ENCODE results near the gene KIR2DL4.
A peak's percentile ranks its signal among the peaks of the same experiment; 100 is the strongest.
"Not testable (repeated sequence)": the region's sequence is repeated elsewhere in the genome, so short reads cannot be mapped to it uniquely, and the experiment has no call there.

KIR2DL4 gene

DNA sequence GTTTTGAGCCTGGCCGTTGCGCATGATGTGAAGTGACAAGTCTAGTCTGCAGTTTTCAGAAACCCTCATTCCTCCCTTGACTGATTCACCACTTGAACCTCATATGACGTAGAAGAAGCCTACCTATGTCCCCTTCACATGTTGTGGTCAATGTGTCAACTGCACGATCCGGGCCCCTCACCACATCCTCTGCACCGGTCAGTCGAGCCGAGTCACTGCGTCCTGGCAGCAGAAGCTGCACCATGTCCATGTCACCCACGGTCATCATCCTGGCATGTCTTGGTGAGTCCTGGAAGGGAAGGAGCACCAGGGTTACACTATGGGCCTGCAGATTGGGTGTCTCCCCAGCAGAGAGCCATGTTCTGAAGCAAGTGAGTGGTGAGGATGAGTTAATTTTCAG is at the start of gene KIR2DL4:
KIR2DL4 (plus strand) TSS at position 201 of the 400 bp plus-strand sequence; CDS start at position 243, 42 bp downstream.
- DNase-seq = no peak

DNA sequence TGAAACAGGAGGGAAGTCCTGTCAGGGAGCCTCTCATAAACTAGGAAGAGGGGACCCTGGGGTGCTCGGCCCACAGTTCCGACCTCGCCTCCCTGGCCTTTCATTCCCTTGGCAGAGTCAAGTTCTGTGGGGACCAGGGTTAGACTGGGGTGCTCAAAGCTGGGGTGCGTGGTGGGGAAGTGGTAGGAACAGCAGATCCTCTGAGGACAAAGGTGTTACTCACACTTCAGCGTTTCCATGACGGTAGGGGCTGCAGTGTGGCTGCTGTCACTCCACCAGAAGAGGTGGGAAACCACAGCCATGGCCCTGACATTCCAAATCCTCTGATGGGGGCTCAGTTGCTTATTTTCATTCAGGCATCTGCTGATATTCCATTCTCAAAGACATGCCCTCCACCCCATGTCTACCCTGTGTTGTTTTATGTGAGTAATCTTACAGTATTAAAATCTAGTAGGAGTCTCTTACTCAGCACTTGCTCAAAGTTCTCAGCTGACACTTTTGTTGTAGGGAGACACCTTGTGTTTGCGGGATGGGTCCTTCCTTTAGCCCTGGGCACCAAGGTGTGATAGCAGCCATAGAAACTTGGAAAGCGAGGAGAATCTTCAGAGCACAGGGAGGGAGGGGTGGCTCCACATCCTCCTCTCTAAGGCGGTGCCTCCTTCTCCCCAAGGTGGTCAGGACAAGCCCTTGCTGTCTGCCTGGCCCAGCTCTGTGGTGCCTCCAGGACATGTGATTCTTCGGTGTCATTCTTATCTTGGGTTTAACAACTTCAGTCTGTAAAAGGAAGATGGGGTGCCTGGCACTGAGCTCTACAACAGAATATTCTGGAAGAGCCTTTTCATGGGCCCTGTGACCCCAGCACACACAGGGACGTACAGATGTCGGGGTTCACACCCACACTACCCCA is 47.0 kb upstream of the KIR2DL4 start:
- not testable (repeated sequence) for DNase-seq

DNA sequence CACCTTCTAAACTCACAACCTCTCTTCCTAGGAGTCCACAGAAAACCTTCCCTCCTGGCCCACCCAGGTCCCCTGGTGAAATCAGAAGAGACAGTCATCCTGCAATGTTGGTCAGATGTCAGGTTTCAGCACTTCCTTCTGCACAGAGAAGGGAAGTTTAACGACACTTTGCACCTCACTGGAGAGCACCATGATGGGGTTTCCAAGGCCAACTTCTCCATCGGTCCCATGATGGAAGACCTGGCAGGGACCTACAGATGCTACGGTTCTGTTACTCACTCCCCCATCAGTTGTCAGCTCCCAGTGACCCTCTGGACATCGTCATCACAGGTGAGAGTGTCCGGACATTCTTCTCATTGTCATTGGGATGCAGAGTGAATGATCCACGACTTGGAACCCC is 44.8 kb upstream of the KIR2DL4 start:
- DNase-seq = not testable (repeated sequence)

DNA sequence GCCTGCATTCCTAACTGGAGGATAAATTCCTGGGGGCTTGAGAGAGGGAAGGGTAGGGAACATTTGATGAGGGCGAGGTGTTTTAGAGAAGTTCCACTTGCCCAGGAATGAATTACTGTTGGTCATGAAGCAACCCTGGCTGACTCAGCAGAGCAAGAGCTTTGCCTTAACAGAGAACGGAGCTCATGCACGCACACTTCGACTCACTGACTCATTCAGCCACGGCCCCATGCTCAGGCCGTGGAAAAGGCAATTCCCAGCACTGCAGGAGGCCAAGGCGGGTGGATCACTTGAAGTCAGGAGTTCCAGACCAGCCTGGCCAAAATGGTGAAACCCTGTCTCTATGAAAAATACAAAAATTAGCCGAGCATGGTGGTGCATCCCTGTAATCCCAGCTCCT is 39.2 kb upstream of the KIR2DL4 start:
- peak; percentile 80 to 83 for DNase-seq

DNA sequence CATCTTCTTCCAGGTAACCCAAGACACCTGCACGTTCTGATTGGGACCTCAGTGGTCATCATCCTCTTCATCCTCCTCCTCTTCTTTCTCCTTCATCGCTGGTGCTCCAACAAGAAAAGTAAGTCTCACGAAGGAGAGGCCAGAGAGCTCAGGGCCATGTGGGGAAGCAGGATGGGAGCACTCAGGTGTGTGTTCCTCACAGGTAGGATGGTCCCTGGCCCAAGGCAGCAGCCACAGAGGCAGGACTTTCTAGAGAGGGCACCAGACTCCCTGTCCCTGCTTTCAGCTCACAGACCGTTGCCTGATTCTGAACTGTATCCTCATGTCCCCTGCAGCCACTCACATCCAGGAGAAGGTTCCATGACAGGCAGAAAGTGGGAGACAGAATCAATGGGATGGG is 36.9 kb upstream of the KIR2DL4 start:
- not testable (repeated sequence) for DNase-seq

DNA sequence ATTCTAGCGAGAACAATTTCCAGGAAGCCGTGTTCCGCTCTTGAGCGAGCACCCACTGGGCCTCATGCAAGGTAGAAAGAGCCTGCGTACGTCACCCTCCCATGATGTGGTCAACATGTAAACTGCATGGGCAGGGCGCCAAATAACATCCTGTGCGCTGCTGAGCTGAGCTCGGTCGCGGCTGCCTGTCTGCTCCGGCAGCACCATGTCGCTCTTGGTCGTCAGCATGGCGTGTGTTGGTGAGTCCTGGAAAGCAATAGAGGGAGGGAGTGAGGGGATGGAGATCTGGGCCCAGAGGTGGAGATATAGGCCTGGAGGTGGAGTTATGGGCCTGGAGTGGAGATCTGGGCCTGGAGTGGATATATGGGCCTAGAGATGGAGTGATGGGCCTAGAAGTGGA is 33.8 kb upstream of the KIR2DL4 start, which contains the start of gene KIR2DL1:
KIR2DL1 (plus strand) TSS at position 148 of the 400 bp plus-strand sequence; CDS start at position 206, 58 bp downstream.
- not testable (repeated sequence) for DNase-seq

DNA sequence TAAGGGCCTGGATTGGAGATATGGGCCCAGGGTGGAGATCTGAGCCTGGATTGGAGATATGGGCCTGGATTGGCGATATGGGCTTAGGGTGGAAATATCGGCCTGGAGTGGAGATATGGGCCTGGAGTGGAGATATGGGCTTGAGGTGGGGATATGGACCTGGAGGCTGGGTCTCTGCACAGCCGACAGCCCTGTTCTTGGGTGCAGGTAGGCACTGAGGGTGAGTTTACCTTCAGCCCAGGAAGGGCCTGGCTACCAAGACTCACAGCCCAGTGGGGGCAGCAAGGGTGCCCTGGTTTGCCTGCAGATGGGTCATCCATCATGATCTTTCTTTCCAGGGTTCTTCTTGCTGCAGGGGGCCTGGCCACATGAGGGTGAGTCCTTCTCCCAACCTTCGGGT is 32.9 kb upstream of the KIR2DL4 start:
- DNase-seq = not testable (repeated sequence)

DNA sequence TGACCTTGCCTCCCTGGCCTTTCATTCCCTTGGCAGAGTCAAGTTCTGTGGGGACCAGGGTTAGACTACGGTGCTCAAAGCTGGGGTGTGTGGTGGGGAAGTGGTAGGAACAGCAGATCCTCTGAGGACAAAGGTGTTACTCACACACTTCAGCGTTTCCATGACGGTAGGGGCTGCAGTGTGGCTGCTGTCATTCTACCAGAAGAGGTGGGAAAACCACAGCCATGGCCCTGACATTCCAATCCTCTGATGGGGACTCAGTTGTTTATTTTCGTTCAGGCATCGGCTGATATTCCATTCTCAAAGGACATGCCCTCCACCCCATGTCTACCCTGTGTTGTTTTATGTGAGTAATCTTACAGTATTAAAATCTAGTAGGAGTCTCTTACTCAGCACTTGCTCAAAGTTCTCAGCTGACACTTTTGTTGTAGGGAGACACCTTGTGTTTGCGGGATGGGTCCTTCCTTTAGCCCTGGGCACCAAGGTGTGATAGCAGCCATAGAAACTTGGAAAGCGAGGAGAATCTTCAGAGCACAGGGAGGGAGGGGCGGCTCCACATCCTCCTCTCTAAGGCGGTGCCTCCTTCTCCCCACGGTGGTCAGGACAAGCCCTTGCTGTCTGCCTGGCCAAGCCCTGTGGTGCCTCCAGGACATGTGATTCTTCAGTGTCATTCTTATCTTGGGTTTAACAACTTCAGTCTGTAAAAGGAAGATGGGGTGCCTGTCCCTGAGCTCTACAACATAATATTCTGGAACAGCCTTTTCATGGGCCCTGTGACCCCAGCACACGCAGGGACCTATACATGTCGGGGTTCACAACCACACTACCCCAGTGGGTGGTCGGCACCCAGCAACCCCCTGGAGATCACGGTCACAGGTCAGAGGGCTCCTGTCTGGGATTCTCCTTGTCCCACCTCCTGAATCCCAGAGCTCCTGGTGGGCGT is 32.1 kb upstream of the KIR2DL4 start:
- not testable (repeated sequence) for DNase-seq

DNA sequence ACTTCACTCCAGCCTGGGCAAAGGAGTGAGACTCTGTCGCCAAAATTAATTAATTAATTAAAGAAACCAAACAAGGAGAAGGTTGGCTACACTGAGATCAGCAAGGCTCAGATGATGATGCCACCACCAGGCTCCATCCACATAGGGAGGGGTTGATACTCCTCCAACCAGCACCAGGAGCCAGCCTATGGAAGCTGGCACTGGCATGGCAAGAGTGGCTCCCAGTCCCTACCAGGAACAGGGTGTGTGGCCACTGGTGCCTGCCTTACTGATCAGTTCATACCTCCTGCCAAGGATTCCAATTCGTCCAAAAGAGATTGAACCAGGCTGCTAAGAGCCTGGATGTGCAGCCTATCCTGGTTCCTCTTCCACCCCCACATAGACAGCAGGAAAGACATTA is 30.7 kb upstream of the KIR2DL4 start:
- DNase-seq = not testable (repeated sequence)

DNA sequence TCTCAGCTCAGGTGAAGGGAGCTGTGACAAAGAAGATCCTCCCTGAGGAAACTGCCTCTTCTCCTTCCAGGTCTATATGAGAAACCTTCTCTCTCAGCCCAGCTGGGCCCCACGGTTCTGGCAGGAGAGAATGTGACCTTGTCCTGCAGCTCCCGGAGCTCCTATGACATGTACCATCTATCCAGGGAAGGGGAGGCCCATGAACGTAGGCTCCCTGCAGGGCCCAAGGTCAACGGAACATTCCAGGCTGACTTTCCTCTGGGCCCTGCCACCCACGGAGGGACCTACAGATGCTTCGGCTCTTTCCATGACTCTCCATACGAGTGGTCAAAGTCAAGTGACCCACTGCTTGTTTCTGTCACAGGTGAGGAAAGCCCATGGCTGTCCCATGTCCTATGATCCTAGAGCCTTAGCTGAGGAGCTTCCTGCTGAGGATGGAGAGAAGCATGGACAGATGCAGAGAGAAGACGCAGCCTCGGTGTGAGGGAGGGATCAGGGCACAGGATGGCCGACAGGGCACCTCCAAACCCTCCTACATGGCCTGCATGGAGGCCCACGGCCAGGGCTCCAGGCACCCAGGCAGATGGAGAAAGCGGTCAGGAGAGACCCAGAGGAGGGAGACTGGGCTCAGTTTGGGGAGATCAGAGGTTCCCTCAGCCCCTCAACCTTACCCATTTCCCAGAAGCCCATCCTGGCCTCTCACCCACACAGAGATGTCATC is 28.2 kb upstream of the KIR2DL4 start:
- DNase-seq = not testable (repeated sequence)

DNA sequence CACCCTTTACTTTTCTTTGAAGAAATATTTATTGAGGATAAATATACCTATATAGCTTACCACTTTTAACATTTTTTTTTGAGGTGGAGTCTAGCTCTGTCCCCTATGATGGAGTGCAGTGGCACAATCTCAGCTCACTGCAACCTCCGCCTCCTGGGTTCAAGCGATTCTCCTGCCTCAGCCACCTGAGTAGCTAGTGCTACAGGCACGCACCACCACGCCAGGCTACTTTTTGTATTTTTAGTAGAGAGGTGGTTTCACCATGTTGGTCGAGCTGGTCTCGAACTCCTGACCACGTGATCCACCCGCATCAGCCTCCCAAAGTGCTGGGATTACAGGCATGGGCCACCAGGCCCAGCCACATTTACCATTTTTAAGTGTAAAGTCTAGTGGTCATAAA is 27.6 kb upstream of the KIR2DL4 start:
- DNase-seq = not testable (repeated sequence)

DNA sequence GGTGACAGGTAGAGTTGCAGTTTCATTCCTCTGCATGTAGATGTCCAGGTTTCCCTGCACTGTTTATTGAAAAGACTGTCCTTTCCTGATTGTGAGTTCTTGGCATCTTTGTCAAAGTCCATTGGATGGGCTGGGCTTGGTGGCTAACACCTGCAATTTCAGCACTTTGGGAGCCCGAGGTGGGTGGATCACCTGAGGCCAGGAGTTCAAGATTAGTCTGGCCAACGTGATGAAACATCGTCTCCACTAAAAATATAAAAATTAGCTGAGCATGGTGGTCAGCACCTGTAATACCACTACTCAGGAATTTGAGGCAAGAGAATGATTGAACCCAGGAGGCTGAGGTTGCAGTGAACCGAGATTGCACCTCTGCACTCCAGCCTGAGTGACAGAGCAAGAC is 25.6 kb upstream of the KIR2DL4 start:
- not testable (repeated sequence) for DNase-seq

DNA sequence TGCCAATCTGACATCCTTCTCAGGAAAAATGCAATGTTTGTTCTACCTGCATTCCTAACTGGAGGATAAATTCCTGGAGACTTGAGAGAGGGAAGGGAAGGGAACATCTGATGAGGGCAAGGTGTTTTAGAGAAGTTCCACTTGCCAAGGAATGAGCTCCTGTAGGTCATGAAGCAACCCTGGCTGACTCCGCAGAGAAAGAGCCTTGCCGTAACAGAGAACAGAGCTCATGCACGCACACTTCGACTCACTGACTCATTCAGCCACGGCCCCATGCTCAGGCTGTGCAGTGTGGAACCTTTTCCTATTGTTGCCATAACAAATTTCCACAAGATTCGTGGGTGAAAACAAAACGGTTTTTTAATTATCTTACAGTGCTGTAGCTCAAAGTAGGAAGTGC is 24.5 kb upstream of the KIR2DL4 start:
- DNase-seq = peak; percentile 43 to 51

DNA sequence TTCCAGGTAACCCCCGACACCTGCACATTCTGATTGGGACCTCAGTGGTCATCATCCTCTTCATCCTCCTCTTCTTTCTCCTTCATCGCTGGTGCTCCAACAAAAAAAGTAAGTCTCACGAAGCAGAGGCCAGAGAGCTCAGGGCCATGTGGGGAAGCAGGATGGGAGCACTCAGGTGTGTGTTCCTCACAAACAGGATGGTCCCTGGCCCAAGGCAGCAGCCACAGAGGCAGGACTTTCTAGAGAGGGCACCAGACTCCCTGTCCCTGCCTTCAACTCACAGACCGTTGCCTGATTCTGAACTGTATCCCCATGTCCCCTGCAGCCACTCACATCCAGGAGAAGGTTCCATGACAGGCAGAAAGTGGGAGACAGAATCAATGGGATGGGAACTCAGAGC is 20.5 kb upstream of the KIR2DL4 start:
- not testable (repeated sequence) for DNase-seq

DNA sequence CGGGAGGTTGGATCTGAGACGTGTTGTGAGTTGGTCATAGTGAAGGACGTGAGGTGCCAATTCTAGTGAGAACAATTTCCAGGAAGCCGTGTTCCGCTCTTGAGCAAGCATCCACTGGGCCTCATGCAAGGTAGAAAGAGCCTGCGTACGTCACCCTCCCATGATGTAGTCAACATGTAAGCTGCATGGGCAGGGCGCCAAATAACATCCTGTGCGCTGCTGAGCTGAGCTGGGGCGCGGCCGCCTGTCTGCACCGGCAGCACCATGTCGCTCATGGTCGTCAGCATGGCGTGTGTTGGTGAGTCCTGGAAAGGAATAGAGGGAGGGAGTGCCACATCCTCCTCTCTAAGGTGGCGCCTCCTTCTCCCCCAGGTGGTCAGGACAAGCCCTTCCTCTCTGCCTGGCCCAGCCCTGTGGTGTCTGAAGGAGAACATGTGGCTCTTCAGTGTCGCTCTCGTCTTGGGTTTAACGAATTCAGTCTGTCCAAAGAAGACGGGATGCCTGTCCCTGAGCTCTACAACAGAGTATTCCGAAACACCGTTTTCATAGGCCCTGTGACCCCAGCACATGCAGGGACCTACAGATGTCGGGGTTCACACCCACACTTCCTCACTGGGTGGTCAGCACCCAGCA is 17.2 kb upstream of the KIR2DL4 start:
- DNase-seq = not testable (repeated sequence)

DNA sequence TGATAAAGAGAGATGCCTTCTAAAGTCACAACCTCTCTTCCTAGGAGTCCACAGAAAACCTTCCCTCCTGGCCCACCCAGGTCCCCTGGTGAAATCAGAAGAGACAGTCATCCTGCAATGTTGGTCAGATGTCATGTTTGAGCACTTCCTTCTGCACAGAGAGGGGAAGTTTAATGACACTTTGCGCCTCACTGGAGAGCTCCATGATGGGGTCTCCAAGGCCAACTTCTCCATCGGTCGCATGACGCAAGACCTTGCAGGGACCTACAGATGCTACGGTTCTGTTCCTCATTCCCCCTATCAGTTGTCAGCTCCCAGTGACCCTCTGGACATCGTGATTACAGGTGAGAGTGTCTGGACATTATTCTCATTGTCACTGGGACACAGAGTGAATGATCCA is 15.3 kb upstream of the KIR2DL4 start:
- DNase-seq = peak; percentile 4 to 5

DNA sequence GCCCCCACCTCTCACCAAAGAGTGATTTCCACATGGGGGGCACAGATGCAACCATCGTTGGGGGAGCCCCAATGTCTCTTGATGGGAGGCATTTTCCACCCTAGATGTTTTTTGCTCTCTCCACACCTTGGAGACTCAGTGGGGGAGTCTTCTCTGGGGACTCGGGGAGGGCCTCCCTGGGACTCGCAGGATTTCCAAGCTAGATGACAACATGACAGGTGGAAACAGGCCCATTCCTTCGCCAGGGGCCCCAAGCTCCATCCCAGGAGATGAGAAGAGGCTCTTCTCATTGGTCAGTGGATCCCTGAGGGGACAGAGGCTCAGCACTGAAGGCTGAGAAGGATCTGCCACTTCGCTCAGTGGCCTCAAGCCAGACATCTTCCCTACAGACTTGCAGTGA is 12.7 kb upstream of the KIR2DL4 start:
- no peak for DNase-seq

DNA sequence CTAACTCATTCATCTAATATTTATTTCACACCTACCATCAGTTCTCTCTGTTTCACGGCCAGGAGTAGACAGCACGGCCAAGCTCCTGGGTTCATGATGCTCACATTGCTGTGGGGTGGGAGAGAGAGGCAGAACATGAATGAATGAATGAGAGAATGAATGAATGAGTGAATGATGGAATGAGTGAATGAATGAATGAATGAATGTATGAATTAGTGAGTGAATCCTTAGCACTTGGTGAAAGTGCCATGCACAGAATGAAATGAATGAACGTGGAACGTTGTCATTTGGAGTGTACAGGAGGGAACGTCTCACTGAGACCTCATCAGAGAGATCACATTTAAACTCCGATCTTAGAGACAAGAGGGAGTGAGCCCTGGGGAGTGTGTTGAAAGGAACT is 11.9 kb upstream of the KIR2DL4 start:
- DNase-seq = no peak

DNA sequence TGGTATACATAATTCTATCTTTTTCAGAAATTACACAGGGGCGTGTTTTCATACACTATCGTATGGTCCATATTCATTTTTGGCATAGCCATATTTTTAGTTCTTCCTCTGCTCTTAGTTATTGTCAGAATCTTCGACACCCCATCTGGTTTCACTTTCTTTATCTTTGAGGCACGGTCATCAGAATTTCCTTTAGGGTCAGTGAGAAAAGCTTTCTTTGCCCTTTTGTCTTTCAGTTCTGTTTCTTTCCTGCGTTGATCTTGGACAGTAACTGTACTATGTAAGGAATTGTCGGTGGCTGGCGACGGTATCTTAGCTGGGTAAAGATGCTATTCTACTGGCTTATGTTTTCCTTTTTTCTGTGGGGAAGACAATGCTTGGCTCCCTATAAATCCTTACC is 10.6 kb upstream of the KIR2DL4 start:
- peak; percentile 17 to 19 for DNase-seq

DNA sequence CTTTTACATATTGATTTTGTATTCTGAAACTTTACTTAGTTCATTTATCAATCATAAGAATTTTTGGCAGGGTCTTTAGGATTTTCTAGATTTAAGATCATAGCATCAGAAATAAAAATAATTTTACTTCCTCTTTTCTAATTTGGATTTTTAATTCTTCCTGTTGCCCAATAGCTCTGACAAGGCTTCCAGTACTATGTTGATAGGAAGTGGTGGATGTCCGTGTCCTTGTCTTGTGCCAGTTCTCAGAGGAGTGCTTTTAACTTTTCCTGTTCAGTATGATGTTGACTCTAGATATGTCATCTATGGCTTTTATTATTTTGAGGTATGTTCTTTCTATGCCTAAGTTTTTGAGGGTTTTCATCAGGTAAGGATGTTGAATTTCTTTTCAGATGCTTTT is 7.7 kb upstream of the KIR2DL4 start:
- DNase-seq = peak; percentile 91 to 93

DNA sequence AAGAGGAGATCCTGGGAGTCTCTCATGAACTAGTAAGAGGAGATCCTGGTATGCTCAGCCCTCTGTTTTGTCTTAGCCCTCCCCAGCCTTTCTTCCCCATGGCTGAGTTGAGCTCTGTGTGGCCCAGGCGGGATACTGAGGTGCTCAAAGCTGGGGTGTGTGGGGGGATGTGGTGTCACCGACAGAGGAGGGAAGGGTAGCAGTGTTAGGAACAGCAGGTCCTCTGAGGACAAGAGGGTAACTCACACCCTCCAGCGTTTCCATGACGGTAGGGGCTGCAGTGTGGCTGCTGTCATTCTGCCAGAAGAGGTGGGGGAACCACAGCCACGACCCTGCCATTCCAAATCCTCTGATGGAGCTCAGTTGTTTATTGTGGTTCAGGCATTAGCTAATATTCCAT is 691 bp downstream of the KIR2DL4 start:
- DNase-seq = no peak

DNA sequence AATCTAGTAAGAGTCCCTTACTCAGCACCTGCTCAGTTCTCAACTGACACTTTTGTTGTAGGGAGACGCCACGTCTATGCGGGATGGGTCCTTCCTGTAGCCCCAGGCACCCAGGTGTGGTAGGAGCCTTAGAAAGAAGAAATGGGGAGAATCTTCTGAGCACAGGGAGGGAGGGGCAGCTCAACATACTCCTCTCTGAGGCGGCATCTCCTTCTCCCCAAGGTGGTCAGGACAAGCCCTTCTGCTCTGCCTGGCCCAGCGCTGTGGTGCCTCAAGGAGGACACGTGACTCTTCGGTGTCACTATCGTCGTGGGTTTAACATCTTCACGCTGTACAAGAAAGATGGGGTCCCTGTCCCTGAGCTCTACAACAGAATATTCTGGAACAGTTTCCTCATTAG is 1.2 kb downstream of the KIR2DL4 start:
- no peak for DNase-seq
